Measurements from ENCODE around the gene DVL1. TPM values are rescaled to one million over a fixed set of nuclear protein-coding genes. Genes with fewer than 3 reads are reported as not detected.
"Not testable (repeated sequence)": the region's sequence is repeated elsewhere in the genome, so short reads cannot be mapped to it uniquely, and the experiment has no call there.

The DVL1 gene
- total RNA-seq, 1 donor from 2014 or later = 78.6 TPM

DNA sequence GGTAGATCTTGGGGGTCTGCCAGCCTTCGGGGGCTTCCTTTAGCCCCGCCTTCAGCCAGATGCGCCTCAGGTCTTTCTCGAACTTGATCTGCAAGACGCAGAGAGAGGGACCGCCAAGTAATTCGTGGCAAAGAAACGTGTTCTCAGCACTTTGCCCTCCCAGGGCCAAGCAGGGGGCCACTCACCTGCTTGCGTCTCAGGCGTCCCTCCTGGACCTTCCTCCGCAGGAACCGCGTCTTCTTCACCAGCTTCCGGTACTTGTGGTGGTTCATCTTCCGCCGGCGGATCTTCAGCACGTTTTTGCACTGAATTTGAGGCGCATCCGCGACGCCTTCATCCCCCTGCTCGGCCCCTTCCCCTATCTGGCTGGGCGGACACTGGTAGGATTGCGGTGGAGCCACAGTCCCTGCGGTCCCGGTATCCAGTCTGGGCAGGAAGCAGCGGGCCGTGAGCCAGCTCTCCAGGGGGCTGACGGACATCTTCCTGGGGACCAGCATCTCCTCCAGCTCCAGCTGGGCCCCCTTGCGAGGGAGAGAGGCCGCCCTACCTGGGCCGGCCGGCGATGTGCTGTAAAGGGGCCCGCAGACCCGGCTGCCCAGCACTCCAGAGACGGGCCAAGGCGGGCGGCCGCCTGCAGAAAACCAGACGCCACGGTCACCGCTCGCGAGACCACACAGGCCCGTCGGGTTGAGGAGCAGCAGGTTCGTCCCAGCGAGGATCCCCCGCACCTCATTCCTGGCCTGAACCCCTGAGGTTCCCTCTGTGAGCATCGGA, 24.8 kb upstream of the DVL1 start:
- no peak for DNase-seq (ENCODE audit: low read depth)
- TF ChIP-seq CTCF (conservative IDR thresholded peaks at IDR 0.05; ENCODE audit: low read depth, low read length) = no peak
- H3K4me3 ChIP-seq (ENCODE audit: low read depth, low read length) = peak overlapping the region; percentile 96

DNA sequence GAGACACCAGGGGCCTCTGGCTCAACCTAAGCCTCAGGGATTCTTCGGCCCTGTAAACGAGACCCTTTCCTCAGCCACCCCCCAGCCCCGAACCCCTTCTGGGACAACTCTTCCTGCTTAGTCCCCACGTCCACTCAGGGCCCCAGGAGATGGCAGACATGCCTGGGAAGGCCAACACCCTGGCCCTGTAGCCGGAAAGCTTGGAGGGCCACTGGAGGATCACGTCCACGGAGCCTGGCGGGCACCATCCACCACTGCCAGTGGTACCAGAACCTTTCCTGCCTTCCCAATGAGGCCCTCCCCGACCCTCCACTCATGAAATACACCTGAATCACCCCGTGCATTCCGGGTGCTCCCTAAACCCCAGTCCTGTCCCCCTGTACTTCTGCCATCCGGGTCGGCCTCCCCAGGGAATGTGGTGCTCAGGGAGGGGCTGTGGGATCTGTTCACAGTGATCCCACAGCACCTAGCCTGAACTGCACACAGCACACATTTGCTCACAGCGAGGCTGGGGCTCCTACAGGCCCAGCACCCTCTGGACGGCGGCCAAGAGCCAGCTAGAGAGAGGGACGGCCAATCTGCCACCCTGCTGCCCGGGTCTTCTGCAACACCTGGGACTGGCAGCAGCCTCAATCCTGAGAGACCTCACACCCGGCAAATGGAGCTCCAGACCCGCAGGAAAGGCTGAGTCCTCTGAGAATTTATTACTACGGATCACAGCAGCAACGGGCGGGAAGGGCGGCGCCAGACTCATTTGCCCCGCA, 24.0 kb upstream of the DVL1 start:
- no peak for TF ChIP-seq CTCF (conservative IDR thresholded peaks at IDR 0.05; ENCODE audit: low read depth, low read length)
- peak overlapping the region; percentile 96 for H3K4me3 ChIP-seq (ENCODE audit: low read depth, low read length)
- DNase-seq (ENCODE audit: low read depth) = no peak

GRCh38 chr1:1371746-1372711, 22.8 kb upstream of the DVL1 start:
- no peak for DNase-seq (ENCODE audit: low read depth)
- H3K4me3 ChIP-seq (ENCODE audit: low read depth, low read length) = no peak overlapping the region
- peak; percentile 81 for TF ChIP-seq CTCF (conservative IDR thresholded peaks at IDR 0.05; ENCODE audit: low read depth, low read length)

DNA sequence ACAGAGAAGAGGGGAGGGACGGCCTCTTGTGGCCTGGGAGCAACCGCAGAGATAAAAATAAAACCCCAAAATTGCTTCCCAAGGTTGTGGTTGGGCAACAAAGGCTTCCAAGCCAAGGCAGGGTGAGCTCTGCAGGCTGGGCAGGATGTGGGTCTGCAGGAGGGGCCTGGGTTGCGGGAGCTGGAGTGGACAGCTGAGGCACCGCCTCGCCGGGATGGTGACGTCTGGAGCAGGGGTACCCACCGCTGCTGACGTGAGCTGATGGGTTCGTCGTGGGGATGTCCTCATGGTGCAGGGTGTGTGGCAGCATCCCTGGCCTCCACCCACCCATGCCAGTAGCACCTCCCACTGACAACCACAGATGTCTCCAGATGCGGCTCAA, 22.1 kb upstream of the DVL1 start:
- TF ChIP-seq CTCF (conservative IDR thresholded peaks at IDR 0.05; ENCODE audit: low read depth, low read length) = no peak
- no peak for DNase-seq (ENCODE audit: low read depth)

GRCh38 chr1:1370771-1371300, 21.6 kb upstream of the DVL1 start:
- H3K4me3 ChIP-seq (ENCODE audit: low read depth, low read length) = no peak overlapping the region
- TF ChIP-seq CTCF (conservative IDR thresholded peaks at IDR 0.05; ENCODE audit: low read depth, low read length) = no peak
- DNase-seq (ENCODE audit: low read depth) = no peak

More for the DNA sequence above, 22.1 kb upstream of the DVL1 start:
- H3K4me3 ChIP-seq (ENCODE audit: low read depth, low read length) = no peak overlapping the region

DNA sequence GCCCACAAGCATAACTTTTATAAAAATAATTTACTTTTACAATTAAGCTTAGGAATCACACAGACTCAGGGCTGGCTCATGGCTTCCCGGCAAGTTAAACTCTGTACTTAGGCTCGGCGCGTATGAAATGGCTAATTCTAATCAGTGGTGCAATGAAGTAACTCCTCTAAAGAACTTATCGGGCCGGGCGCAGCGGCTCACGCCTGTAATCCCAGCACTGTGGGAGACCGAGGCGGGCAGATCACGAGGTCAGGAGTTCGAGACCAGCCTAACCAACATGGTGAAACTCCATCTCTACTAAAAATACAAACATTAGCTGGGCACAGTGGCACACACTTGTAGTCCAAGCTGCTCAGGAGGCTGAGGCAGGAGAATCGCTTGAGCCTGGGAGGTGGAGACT, 20.9 kb upstream of the DVL1 start:
- not testable (repeated sequence) for DNase-seq (ENCODE audit: low read depth); H3K4me3 ChIP-seq (ENCODE audit: low read depth, low read length)

Measured in epithelial cell of proximal tubule (primary cell).